ENCODE data around the gene PAPPA.

The PAPPA gene

DNA sequence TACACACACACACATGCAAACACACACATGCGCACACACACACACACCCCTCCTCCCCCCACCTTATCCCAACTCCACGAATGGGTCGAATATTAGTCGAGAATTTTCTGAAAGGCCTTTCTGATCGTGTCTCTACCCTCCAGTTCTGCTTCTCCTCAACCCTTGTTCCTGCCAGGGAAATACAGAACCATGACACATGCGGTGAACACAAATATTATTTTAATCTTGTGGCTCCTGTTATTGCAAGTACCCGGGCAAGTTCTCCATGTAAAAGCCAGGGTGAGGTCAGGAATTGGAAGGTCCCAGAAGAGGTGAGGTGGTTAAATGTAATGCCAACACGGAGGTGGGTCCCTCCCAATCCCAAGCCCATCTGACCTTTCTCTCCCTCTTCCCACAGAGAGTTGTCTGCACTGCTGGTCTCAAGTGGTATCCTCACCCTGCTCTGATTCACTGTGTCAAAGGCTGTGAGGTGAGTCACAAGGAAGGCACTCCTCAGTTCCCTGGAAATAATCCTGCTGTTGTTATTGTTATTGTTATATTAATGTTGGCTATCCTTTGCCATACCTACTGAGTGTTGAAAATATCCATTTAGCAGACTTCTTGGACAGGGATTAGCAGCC, 223.7 kb downstream of the PAPPA start:
- H3K27me3 Mint-ChIP-seq, result no peaks in the 10 kb centered on the region
- no peak overlapping the region for H3K27ac Mint-ChIP-seq
- H3K4me1 Mint-ChIP-seq (ENCODE audit: low read depth), result no peaks in the 10 kb centered on the region
- H3K36me3 Mint-ChIP-seq (ENCODE audit: low read depth), result no peaks in the 10 kb centered on the region
- H3K4me3 Mint-ChIP-seq, result no peak overlapping the region
- H3K9me3 Mint-ChIP-seq, result no peaks in the 10 kb centered on the region
- no peak for DNase-seq

GRCh38 chr9:116378873-116379272, 225.3 kb downstream of the PAPPA start:
- H3K27me3 Mint-ChIP-seq, result no peaks in the 10 kb centered on the region
- H3K4me3 Mint-ChIP-seq, result no peak overlapping the region
- H3K4me1 Mint-ChIP-seq (ENCODE audit: low read depth), result no peaks in the 10 kb centered on the region
- H3K9me3 Mint-ChIP-seq, result no peaks in the 10 kb centered on the region
- no peak overlapping the region for H3K27ac Mint-ChIP-seq
- DNase-seq, result no peak
- no peaks in the 10 kb centered on the region for H3K36me3 Mint-ChIP-seq (ENCODE audit: low read depth)

GRCh38 chr9:116379821-116380220, 226.2 kb downstream of the PAPPA start:
- Mint-ChIP-seq H3K36me3 (ENCODE audit: low read depth) (no peaks in the 10 kb centered on the region), H3K27me3 (no peaks in the 10 kb centered on the region), H3K27ac (no peak overlapping the region), H3K4me1 (ENCODE audit: low read depth) (no peaks in the 10 kb centered on the region), H3K9me3 (no peaks in the 10 kb centered on the region), H3K4me3 (no peak overlapping the region)
- no peak for DNase-seq

GRCh38 chr9:116380496-116380995, 227.0 kb downstream of the PAPPA start:
- no peak overlapping the region for H3K27ac Mint-ChIP-seq
- no peak for DNase-seq

DNA sequence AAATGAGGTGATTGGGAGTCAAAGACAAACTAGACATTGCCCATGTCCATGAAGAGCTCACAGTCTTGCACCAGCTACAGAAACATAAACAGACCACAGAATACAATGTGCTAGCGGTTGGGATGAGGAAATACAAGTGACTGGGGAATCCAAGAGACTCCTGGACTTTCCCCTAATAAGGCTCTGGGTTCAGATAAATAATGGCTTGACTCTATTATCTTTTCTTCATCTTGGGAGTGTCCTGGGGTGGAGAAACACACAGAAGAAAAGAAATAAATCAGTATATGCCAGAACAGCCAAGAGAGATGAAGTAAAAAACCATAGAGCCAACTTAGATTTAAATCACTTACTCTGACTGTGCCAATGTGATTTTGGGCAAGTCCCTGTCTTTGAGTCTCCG, 227.8 kb downstream of the PAPPA start:
- no peaks in the 10 kb centered on the region for H3K36me3 Mint-ChIP-seq (ENCODE audit: low read depth)
- H3K9me3 Mint-ChIP-seq, result no peaks in the 10 kb centered on the region
- no peaks in the 10 kb centered on the region for H3K4me1 Mint-ChIP-seq (ENCODE audit: low read depth)
- no peak overlapping the region for H3K4me3 Mint-ChIP-seq
- no peak for DNase-seq
- no peaks in the 10 kb centered on the region for H3K27me3 Mint-ChIP-seq
- no peak overlapping the region for H3K27ac Mint-ChIP-seq

More at GRCh38 chr9:116380496-116380995, 227.0 kb downstream of the PAPPA start:
- Mint-ChIP-seq H3K4me3 (no peak overlapping the region), H3K36me3 (ENCODE audit: low read depth) (no peaks in the 10 kb centered on the region), H3K9me3 (no peaks in the 10 kb centered on the region), H3K27me3 (no peaks in the 10 kb centered on the region), H3K4me1 (ENCODE audit: low read depth) (no peaks in the 10 kb centered on the region)

DNA sequence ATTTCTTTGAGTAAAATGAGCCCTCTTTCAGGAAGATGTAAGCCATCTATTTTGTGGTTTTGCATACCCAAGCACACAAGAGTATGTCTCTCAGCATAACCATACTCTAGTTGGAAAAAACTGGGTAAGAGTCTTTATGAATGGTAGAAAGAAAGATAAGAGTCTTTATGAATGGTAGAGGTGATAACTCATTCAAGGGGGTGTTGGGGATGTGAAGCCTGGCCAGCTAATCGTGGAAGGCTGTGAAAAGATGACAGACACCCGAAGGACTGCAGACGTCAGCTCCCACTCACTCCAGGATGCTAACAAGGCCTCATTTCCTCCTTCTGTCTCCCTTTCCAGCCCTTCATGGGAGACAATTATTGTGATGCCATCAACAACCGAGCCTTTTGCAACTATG, 228.5 kb downstream of the PAPPA start:
- no peaks in the 10 kb centered on the region for H3K27me3 Mint-ChIP-seq
- no peak for DNase-seq

GRCh38 chr9:116383133-116383532, 229.5 kb downstream of the PAPPA start:
- H3K9me3 Mint-ChIP-seq, result no peaks in the 10 kb centered on the region
- H3K27ac Mint-ChIP-seq, result no peak overlapping the region
- no peaks in the 10 kb centered on the region for H3K36me3 Mint-ChIP-seq (ENCODE audit: low read depth)
- no peaks in the 10 kb centered on the region for H3K27me3 Mint-ChIP-seq
- DNase-seq, result no peak
- no peak overlapping the region for H3K4me3 Mint-ChIP-seq
- no peaks in the 10 kb centered on the region for H3K4me1 Mint-ChIP-seq (ENCODE audit: low read depth)

More for the DNA sequence above, 228.5 kb downstream of the PAPPA start:
- no peak overlapping the region for H3K27ac Mint-ChIP-seq
- no peaks in the 10 kb centered on the region for H3K36me3 Mint-ChIP-seq (ENCODE audit: low read depth)
- no peaks in the 10 kb centered on the region for H3K9me3 Mint-ChIP-seq
- H3K4me1 Mint-ChIP-seq (ENCODE audit: low read depth), result no peaks in the 10 kb centered on the region
- no peak overlapping the region for H3K4me3 Mint-ChIP-seq

DNA sequence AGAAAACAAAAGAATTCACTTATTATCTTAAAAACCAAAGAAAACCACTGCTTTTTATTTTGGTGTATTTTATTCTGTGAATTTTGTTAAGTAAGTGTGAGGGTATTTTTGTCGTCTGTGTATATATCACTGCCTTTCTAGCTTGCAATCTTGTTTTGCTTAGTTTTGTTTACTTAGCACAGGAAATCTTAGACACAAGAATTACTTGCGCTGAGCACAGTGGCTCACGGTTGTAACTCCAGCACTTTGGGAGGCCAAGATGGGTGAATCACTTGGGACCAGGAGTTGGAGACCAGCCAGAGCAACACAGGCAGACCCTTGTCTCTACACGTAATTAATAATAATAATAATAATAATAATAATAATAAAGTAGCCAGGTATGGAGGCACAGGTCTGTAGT, 230.3 kb downstream of the PAPPA start:
- H3K36me3 Mint-ChIP-seq (ENCODE audit: low read depth), result no peaks in the 10 kb centered on the region
- no peaks in the 10 kb centered on the region for H3K27me3 Mint-ChIP-seq
- no peaks in the 10 kb centered on the region for H3K4me1 Mint-ChIP-seq (ENCODE audit: low read depth)
- DNase-seq, result no peak
- no peaks in the 10 kb centered on the region for H3K9me3 Mint-ChIP-seq
- H3K4me3 Mint-ChIP-seq, result no peak overlapping the region
- H3K27ac Mint-ChIP-seq, result no peak overlapping the region

- Mint-ChIP-seq H3K4me3 (no peak overlapping the region), H3K9me3 (no peaks in the 10 kb centered on the region), H3K27ac (no peak overlapping the region), H3K36me3 (ENCODE audit: low read depth) (no peaks in the 10 kb centered on the region), H3K4me1 (ENCODE audit: low read depth) (no peaks in the 10 kb centered on the region), H3K27me3 (no peaks in the 10 kb centered on the region)
- no peak for DNase-seq
These were observed 234.5 kb downstream of the PAPPA start for GRCh38 chr9:116387934-116388698.

DNA sequence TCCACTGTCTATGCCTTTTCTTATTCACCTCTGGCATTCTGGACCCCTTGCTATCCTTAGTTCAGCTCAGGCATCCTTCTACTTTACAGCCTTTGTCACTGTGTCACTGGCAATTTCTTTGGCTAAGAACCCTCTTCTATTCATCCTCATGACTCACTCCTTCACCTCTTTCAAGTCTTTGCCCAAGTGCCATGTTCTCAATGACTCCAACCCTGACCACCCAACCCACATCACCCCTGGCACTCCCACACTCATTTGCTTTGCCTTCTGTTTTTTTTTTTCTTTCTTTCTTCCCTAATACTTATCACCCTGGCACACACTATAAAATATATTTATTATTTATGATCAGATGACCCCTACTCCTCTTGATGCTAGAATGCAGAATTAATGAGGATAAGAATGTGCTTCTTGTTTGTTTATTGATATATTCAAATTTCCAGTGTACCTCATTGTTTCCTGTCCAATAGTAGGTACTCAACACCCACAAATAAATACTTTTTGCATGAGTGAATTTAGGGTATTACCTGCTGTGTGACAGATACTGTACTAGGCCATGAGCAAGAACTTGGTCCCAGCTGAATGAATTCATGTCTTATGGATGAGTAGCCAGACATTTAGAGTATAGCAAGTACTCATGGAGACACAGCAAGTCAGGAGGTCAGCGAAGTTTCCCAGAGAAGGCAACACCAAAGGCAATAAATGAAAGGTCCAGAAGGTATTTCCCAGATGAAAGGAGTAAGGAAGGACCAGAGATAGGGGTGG, 236.1 kb downstream of the PAPPA start:
- DNase-seq, result no peak
- H3K27me3 Mint-ChIP-seq, result no peaks in the 10 kb centered on the region
- no peaks in the 10 kb centered on the region for H3K9me3 Mint-ChIP-seq
- H3K27ac Mint-ChIP-seq, result no peak overlapping the region
- H3K4me3 Mint-ChIP-seq, result no peak overlapping the region
- H3K36me3 Mint-ChIP-seq (ENCODE audit: low read depth), result no peaks in the 10 kb centered on the region
- no peaks in the 10 kb centered on the region for H3K4me1 Mint-ChIP-seq (ENCODE audit: low read depth)

DNA sequence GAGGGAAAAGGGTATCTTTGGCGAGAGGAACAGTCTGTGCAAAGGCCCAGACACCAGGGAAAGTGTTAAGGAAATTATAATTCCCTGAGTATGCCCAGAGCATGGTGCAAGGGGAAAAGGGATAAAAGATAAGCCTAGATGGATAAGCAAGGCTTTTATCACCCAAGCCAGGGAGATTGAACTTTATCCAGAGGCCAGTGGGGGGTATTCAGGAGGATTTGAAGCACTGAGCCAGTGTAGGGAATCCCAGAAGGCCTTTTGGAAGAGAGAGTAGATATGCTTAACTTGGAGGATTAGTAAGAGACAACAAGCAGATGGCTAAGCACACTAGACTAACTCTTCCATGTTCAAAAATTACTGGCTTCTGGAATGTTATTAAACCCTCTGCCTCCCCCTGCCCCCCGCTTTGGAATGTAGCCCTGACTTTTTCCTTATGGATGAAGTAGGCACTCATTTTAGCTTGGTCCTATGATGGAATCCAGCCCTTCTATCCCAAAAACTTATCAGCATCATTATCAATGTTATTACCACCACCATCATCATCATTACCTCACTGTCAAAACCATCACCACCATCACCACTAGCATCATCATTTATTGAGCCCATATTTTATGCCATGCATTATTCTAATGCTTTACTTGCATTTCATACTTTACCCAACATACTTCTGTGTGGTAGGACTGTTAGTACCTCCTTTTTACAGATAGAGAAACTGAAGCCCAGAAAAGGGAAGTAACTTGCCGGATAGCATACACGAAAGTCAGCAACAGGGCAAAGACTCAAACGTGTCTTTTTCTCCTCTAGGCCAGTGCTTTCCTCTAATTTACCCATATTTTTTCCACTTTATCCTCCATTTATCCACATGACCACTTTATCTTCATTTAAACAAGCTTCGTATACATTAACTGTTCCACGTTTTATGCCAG, 237.0 kb downstream of the PAPPA start:
- Mint-ChIP-seq H3K4me1 (ENCODE audit: low read depth) (no peaks in the 10 kb centered on the region), H3K4me3 (no peak overlapping the region), H3K27ac (no peak overlapping the region), H3K9me3 (no peaks in the 10 kb centered on the region), H3K27me3 (no peaks in the 10 kb centered on the region), H3K36me3 (ENCODE audit: low read depth) (no peaks in the 10 kb centered on the region)
- no peak for DNase-seq

- Mint-ChIP-seq H3K9me3 (no peaks in the 10 kb centered on the region), H3K4me3 (no peak overlapping the region), H3K27ac (no peak overlapping the region), H3K27me3 (no peaks in the 10 kb centered on the region), H3K4me1 (ENCODE audit: low read depth) (no peaks in the 10 kb centered on the region), H3K36me3 (ENCODE audit: low read depth) (no peaks in the 10 kb centered on the region)
- DNase-seq, result no peak
These were observed 237.8 kb downstream of the PAPPA start for GRCh38 chr9:116391306-116391900.

DNA sequence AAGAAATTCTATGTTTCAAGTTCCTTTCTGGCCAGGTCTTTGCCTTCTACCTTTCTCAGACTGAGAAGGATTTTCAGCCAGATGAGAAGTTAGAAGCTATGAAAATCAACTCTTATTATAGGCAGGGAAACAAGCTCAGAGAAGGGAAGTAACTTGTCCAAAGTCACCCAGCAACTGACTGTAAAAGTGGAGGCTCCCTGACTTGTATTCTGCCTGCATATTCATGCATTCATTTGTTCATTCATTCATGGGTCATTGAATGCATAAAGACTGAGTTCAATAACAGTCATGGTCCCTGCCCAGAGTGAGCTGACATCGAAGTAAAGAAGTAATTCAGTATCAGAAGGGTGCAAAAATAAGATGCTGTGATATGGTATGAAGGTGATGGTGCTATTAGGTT, 239.6 kb downstream of the PAPPA start:
- no peak overlapping the region for H3K4me3 Mint-ChIP-seq
- no peaks in the 10 kb centered on the region for H3K27me3 Mint-ChIP-seq
- no peaks in the 10 kb centered on the region for H3K9me3 Mint-ChIP-seq
- H3K27ac Mint-ChIP-seq, result no peak overlapping the region
- no peak for DNase-seq
- no peaks in the 10 kb centered on the region for H3K36me3 Mint-ChIP-seq (ENCODE audit: low read depth)
- H3K4me1 Mint-ChIP-seq (ENCODE audit: low read depth), result no peaks in the 10 kb centered on the region

GRCh38 chr9:116394070-116394469, 240.5 kb downstream of the PAPPA start:
- H3K36me3 Mint-ChIP-seq (ENCODE audit: low read depth), result no peaks in the 10 kb centered on the region
- no peaks in the 10 kb centered on the region for H3K27me3 Mint-ChIP-seq
- no peak for DNase-seq
- no peak overlapping the region for H3K4me3 Mint-ChIP-seq
- H3K4me1 Mint-ChIP-seq (ENCODE audit: low read depth), result no peaks in the 10 kb centered on the region
- H3K9me3 Mint-ChIP-seq, result no peaks in the 10 kb centered on the region
- no peak overlapping the region for H3K27ac Mint-ChIP-seq
